ENCODE results near the gene TMEM205.
"Not testable (repeated sequence)": the region's sequence is repeated elsewhere in the genome, so short reads cannot be mapped to it uniquely, and the experiment has no call there.

TMEM205 gene

DNA sequence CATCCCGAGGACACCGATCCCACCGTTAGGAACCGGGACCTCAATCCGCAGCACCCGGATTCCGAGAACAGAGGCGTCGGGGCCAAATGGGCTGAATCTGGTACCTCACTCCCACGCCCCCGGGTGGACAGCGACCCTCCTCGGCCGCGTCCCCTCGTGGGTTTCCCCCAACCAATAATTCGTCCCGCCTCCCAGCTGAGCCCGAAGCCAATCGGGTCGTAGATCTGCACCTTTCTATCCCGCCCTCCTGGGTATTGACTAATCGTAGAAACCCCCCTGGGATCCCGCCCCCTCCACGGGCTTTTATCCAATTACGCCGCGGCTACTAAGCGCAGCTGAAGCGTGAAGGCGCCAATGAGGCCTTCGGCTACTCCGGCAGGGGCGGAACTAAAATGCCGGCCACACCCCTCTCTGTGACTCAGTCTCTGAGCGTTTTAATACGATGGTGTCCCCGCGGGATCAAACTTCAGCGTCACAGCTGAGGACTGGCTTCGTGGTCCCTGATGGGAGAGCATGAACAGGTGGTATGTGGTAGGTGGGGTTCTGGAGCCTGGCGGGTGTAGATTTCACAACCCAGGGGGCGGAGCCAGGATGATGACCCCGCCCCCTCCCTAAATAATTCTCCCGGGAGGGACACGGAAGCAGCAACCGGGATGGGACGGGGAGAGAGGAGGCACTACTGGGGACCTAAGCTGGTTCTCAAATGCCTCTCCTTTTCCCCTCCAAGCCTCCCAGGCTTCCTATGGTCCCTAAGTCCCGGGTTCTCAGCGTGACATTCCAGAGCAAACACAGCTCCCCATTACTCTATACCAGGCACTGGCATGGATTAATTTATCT lies at the start of gene TMEM205, which contains the start of gene CCDC159:
Gene TMEM205 (minus strand): TSS at position 165 of the 837 bp plus-strand sequence. CDS start 649 bp downstream, outside the sequence.
Gene CCDC159 (plus strand): TSS at position 416 of the 837 bp plus-strand sequence. CDS start 88 bp downstream, at position 504.
- DNase-seq (ENCODE audit: low spot score): peak; percentile 100

DNA sequence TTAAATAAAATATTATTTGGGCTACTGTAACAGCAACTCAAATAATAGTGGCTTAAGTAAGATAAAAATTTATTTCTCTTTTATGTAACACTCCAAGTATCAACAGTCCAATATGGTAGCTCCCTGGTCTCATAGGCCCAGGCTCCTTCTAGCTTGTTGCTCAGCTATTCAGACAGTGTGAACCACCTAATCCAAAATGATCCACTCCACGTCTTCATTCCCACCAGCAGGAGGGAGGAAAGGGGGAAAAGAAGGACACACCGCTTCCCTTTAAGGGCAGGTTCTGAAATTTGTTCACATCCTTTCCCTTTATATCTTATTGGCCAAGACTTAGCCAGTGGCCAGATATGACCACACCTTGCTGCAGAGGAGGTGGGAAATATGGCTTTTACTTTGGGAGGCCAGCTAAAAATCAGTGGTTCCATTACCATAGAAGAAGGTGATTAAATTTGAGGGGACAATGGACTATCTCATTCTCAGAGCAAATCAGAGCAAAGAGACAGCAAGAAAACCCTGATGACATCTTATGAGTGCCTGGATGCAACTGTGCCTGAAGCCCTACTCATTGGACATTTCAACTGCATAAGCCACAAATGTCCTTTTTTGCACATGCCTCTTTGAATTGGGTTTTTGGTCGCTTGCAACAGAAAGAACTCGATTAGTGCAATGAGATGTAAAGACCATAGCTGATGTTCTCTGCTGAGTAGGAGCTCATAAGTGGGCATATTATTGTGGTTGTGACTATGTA lies 45.0 kb upstream of the TMEM205 start:
- no peak for DNase-seq (ENCODE audit: low spot score)

DNA sequence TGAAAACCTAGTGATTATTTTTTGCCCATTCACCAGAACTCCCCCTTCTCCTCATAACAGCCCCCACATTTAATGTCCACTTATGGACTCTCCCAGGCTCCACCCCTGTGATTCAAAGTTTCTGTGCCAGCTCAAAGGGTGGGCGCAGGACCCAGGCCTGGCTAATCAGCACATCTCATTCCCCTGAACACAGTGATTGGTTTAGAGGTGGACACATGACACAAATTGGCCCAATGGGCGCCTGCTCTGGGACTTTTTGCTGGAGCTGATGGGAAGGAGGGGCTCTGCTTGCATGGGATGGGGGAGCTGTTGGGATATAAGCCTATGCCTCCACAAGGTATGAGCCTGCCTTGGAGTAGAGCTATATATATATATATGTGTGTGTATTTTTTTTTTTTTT lies 44.3 kb upstream of the TMEM205 start:
- no peak for DNase-seq (ENCODE audit: low spot score)

DNA sequence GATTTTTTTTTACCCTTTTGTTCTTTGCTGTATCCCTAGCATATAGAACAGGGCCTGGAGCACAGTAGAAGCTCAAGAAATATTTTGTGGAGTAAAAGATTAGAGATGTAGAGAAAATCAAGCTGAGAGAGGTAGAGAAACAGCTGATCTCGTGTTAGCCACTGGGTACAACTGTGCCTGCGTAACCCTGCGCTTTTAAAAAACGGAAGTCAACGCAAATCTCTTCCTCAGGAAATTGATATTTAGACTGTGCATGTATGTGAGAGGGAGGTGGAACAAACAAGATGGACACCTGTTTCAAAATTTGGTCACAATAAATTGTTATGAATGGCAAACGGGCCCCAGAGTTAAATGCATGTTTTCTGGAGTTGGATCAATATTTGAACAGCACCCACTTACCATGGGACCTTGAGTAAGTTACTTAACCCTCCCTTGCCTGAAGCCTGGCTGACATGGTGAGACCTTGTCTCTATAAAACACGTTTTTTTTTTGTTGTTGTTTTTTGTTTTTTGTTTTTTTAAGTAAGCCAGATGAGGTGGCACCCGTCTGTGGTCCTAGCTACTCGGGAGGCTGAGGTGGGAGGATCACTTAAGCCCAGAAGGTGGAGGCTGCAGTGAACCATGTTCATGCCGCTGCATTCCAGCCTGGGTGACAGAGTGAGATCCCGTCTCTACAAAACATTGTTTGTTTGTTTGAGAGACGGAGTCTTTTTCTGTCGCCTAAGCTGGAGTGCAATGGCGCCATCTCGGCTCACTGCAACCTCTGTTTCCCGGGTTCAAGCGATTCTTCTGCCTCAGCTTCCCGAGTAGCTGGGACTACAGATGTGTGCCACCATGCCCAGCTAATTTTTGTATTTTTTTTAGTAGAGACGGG lies 41.3 kb upstream of the TMEM205 start:
- peak; percentile 49 for DNase-seq (ENCODE audit: low spot score)

DNA sequence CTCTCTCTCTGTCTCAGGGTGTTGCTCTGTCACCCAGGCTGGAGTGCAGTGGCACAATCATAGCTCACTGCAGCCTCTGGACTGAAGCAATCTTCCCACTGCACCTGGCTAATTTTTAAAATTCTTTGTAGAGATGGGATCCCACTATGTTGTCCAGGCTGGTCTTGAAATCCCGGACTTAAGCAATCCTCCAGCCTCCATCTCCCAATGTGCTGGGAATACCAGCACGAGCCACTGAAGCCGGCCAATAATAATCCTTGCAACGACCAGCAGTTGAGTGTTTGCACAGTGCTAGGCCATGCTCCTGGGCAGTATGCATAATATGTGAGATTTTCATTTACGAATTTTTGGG lies 38.7 kb upstream of the TMEM205 start:
- no peak for DNase-seq (ENCODE audit: low spot score)

DNA sequence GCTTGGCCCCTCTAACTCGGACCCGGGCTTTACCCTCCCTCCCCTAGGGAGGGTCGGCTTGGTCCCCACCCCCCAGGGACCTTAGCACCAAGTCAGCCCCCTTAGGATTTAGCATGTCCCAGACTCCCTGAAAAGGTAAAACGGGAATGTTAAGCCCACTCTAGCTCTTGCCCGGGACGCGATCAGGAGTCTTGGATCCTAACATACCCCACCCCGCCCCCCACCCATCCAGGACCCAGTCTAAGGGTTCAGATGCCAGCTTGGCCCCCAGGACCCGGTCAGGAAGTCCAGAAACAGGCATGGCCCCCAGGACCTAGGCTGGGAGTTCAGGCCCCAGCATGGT lies 37.6 kb upstream of the TMEM205 start:
- DNase-seq (ENCODE audit: low spot score): no peak

DNA sequence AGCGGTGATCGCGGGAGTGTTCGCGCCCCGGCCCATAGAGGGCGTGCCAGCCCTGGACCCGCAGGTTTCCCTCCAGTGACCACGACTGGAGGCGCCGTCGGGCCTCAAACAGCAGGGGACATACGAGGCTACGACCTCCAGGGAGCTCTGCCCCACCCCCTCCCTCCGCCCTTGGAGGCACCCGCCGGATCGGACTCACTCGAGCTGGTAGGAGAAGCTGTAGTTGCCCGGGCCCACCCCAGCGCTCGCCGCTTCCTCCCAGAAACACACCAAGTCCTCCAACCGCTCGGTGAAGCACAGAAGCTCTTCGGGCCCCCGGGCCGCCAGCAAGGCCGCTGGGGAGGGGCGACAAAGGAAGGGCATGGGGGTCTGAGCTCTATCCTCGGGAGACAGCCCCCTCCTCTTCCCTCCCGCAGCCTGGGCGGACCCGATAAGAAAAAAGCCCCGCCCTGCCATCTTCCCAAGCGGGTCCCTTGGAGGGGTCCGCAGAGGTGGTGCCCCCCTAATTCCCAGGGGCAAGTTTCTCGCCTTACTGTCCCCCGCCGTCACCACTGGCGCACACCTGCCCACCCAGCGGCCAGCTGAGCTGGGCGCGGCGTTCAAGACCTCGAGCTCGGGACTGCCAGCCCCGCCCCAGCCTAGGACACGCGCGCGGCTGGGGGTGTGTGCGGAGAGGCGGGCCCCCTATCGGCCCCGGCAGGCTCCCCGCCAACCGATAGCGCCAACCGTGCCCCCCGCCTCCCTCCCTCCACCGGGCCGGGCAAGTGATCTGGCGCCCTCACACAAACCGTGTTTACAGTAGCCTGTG lies 37.0 kb upstream of the TMEM205 start:
- DNase-seq (ENCODE audit: low spot score): peak; percentile 56

DNA sequence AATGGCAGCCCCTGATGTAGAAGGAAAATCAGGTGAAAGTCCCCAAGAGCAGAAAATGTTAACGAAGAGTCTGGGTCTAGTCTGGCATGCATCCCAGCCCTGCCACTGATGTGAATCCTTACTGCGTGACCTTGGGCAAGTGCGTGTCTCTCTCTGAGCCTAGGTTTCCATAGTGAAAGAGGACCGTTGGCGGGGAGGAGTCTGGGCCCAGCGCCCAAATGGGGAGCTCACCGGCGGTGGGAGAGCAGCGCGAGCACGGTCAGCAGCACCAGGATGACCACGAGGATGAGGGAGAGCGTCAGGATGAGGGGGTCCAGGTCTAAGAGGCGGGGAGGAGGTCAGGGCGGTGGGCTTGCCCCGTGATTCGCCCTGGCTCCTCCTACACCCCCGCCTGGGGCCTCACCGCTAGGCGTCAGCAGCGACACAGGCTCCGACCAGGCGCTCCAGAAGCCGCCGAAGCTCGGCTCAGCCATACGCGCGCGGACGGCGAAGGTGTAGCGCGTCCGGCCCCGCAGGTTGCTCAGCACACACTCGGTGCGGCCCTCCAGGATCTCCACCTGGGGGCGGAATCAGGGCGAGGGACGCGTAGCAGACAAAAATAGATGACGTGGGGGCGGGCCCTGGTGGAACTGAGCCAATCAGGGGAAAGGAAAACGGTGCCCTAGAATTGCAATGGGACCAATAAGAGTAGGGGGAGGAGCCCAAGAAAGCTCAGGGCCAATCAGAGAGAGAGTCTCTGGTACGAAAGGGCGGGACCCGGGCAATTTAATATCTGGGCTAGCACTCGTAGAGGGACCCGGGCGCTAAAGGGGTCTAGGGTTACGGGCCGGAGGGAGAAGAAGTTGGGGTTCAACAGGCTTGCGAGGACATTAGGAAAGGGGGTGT lies 34.8 kb upstream of the TMEM205 start:
- DNase-seq (ENCODE audit: low spot score): peak; percentile 99

DNA sequence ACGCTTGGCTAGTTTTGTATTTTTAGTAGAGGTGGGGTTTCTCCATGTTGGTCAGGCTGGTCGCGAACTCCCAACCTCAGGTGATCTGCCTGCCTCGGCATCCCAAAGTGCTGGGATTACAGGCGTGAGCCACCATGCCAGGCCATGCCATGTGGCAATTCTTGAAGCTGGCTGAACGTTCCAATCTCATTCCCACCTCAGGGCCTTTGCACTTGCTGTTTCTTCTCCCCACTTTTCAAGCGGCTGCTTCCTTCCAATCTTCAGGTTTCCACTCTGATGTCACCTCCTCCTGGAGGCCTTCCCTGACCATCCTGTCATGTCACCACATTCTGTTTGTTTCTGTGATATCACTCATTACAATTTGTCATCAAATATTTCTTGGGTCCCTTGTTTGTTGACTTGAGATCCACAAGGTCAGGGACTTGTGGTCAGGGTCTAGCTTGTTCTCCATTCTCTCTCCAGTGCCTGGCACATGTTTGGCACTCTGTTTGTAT lies 33.8 kb upstream of the TMEM205 start:
- no peak for DNase-seq (ENCODE audit: low spot score)

DNA sequence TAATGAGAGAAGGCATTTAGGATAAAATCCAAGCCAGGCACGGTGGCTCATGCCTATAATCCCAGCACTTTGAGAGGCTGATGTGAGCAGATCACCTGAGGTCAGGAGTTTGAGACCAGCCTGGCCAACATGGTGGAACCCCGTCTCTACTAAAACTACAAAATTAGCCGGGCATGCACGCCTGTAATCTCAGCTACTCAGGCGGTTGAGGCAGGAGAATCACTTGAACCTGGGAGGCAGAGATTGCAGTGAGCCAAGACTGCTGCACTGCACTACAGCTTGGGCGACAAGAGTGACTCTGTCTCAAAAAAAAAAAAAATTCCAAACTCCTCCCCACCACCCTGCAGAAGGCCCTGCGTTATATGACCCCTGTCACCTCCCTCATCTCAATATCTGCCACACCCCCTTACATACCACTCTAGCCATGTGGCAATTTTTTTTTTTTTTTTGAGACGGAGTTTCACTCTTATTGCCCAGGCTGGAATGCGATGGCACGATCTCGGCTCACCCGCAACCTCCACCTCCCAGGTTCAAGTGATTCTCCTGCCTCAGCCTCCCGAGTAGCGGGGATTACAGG lies 33.3 kb upstream of the TMEM205 start:
- not testable (repeated sequence) for DNase-seq (ENCODE audit: low spot score)

DNA sequence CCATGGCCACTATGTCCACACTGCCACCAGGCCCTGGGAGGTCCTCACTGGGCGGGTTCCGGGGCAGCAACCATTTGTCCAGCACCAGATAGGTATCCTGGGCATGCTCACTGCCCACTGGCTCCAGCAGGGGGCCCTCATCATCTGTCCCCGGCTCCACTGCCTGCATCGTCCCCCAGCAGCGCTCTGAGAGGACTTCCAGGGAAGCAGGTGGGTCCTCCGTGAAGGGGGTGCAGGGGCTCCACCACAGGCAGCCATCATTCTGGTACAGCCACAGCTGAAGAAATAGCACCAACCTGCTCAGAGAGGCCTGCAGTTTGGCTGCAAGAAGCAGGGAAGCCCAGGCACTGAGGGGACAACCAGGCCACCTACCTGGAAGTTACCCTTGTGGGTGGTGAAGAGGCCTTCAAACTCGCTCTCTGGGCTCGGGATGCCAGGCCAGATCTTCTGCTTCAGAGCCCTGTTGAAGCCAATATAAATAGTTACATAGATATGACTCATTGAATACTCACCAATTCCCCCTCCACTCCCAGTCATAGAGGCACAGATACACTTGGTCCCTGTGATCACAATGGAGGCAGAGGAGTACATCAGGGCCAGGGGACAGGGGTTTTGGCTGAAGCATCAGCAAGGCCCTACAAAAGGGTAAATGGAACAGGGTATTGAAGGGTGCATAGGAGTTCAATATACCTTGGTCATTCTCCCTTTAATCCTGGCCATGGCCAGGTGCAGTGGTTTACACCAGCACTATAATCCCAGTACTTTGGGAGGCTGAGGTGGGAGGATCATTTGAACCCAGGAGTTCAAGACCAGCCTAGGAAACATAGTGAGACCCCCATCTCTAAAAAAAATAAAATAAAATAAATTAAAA lies 32.5 kb upstream of the TMEM205 start:
- no peak for DNase-seq (ENCODE audit: low spot score)

DNA sequence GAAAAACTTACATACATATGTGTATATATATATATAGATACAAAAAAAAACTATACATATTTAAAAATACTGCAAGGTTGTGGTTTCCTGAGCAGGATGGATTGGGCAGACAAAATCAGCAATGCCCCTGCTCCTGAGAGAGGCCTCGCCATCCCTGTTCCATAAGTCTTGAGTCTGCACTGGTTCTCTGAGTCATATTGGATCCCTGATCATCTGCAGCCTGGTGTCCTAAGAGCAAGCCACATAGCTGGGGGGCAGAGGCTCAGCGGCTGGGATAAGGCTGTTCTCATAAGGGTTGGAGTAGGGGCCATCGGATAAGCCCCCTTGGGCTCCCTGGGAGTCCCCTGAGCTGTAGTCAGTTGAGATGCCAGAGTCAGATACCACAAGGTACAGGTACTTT lies 31.7 kb upstream of the TMEM205 start:
- DNase-seq (ENCODE audit: low spot score): no peak

DNA sequence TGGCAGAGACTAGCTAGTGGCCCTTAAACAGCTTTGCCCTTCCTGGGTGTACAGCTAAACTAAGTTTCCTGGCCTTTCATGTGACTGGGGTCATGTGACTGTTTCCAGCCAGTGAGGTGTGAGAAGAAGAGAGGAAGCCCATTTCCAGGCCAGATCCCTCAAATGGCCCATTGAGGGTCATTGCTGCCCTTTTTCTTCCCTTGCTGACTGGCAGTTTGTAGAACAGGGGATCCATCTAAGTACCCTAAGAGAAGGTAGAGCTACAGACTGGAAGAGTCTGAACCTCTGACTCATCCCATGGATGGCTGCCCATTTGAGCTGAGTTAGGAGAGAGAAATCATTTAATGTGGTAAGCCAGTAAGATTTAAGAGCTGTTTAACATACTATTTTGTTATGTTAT lies 31.2 kb upstream of the TMEM205 start:
- DNase-seq (ENCODE audit: low spot score): peak; percentile 74

DNA sequence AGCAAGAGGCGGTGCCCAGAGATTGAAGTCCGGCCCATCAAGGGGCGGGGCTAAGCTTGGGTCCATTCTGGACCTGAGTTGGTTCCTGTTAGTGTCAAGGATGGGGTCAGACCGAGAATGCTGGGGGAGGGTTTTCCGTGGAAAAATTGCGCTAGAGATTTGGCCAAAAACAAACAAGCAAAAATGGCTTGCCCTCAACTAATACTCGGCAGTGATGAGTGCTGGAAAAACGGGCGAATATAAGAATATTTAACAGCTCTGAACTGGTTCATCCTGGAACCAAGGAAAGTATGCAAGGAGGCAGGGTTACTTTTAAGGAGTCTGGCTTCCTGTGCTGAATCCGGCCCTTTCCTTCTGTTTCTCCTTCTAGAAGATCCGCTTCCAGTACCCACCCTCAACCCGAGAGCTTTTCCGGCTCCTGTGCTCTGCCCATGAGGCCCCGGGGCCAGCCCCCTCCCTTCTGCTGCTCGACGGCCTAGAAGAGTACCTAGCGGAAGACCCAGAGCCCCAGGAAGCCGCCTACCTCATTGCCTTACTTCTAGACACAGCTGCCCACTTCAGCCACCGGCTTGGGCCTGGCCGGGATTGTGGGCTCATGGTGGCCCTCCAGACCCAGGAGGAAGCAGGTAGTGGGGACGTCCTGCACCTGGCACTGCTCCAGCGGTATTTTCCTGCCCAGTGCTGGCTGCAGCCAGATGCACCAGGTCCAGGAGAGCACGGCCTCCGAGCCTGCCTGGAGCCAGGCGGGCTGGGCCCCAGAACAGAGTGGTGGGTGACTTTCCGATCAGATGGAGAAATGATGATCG lies 29.3 kb upstream of the TMEM205 start:
- peak; percentile 83 for DNase-seq (ENCODE audit: low spot score)

DNA sequence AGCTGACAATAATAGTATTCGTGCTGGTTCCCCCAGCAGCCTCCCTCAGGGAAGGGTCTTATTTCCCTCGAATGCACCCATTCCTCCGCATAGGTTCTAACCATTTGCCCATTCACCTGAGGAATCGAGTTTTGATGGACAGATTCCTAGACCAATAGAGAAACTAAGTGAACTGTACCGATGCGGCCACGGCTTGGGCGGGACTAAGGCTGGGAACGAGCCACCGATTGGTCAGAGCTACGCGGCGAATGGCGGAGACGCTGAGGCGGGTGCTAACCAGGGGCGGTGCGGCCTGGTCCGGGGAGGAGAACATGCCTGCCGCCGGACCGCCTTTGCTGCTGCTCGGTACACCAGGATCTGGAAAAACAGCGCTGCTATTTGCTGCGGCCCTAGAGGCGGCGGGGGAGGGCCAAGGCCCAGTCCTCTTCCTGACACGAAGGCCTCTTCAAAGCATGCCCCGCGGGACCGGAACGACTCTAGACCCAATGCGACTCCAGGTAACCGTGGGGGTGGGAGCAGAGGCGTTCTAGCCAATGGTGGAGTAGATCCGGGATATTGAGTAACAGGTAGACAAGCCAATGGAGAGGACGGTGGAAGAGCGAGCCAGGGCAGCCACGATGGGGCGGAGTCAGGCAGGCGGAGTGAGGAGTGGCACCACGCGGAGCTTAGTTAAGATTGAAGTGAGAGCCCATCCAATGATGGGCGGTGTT lies 28.5 kb upstream of the TMEM205 start, which contains the start of gene SWSAP1:
Gene SWSAP1 (plus strand): TSS at position 234 of the 710 bp plus-strand sequence. CDS start 15 bp downstream, at position 249.
- DNase-seq (ENCODE audit: low spot score): peak; percentile 99

DNA sequence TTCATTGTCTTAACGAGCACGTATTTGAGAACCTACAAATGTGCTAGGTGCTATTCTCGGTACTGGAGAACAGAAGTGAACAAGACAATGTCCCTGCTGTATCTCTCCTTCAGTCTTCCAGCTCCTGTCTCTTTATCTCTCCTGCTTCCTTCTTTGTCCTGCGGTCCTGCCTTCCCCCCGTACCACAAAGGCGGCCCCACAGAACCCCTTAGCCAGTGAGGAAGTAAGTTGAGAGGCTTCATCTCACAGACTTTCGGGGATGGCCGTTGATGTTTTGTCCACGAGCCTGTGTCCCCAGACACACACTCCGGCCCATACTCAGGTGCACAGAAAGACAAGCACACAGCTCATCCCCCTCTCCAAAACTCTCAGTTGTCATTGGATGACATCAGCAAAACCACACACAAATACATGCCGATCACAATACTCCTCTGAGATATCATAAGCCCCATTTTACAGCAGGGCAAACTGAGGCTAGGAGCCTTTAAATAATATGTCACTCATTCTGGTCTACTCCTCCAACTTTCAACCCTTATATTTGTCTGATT lies 27.9 kb upstream of the TMEM205 start:
- DNase-seq (ENCODE audit: low spot score): no peak

All from NAMALWA (cell line).